GM15510 (cell line): ENCODE data around the gene GSTM2.
A peak's percentile ranks its signal among the peaks of the same experiment; 100 is the strongest.

Source experiments
- POLR2A ChIP-seq: IDR thresholded peaks from 3 replicates; pipeline ENCODE4 v1.6.1; 2011; ENCODE audit warnings: borderline replicate concordance; ENCODE audit not compliant: insufficient read length; ENCODE audit errors: extremely low read depth

Gene GSTM2

DNA sequence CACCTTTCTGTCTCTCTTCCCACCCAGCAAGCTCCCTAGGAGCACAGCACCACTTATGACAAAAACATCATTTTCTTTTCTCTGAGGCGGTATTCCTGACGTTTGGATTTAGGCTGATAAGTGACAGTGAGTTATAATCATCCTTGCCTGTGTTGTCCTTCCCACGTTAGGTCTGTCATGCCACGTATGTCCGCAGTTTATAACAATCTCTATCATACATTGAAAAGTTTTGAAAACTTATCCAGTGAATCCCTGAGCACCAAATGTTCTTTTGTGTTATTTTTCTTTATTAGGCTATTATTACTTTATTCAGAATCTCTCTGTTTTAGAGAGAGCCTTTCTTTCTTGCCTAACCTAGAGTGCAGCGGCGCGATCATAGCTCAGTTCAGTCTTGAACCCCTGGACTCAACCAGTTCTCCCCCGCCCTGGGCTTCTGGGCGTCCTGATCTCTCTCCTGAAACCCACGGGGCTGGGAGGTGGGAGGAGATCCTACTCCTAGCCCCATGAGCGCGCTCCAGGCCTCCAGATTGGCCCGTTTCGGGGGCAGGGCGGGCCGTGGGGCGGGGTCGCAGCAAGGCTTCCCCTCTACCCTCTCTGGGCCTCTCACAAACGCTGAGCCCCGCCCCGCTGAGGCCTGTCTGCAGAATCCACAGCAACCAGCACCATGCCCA is at the start of gene GSTM2:
Gene GSTM2, plus strand, starts transcription at position 606 of the 671 bp plus-strand sequence. Its CDS starts 59 bp downstream, at position 665.
- TF ChIP-seq POLR2A = no peak

DNA sequence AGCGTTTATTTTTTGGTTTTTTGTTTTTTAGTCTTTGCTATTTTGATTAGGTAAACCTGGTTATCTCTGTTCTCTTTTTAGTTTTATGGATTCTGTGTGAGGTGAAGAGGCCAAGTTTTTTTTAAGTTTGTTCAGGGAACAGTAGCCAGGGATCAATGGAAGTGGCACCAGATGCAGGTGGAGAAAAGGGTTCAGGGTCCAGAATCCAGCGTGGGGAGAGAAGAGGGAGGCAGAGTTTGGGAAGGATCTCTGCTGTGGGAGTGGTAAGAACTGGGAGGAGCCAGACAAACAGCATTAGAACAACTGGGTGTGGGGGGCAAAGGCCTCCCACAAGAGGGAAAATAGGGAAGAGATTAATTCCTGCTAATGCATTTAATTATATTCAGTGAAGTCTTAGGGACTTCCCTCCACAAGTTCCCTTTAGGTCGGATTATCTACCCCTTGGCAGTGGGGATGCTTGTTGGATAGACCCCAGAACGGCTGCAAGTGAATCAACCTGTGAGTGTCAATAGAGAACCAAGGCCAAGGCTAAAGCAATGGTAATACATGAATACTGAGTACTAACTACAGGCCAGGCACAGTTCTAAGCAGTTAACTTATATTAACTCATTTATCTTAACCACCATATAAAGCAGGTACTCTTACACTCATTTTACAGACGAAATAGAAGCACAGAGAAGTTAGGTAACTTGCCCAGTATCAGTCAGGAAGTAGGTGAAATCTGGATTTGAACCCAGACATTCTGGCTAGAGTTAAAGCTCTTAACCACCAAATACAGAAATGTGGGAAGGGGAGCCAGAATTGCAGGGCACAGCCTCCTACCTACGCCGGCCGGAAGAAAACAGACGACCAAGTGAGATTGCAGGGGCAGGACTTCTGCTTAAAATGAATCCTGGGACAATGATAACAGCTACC is 48.9 kb upstream of the GSTM2 start:
- TF ChIP-seq POLR2A = no peak

DNA sequence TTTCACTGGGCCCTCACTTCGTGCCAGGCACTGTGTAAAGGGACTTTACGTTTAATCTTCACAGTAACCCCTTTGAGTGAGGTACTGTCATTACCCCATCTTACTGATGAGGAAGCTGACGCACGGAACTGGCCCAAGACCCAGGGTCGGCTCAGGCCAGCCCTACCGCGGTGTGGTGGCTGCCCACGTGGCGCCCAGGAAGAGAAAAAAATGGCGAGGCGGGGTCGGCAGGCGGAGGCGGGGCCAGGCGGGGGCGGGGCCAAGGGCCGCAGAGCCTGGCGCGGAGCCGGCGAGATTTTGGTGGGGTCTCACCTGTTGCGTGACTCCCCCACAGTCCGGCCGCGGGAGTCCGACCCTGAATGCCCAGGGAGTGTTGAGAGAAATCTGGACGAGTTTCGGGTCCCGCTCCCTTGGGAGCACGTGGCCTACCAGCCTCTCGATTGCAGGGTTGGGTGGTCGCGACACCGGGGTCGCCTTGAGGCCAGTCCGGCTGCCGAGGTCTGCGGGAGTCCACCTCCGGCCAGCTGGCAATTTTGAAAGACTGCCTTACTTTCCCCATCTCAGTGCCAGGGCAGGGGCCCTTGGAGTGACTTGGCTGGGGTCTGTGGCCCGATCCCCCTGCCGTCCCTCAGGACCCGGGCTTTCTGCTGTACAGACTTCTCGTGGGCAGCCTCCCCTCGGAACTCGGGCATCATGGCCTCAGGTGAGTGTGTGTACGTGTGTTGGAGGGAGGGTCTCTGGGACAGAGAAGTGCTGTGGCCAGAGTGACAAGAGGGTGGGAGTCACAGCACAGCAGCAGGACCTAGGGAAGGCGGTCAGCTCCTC is 48.1 kb upstream of the GSTM2 start, which contains the start of the genes AMPD2 and GNAT2:
Gene AMPD2, plus strand, starts transcription at position 262 of the 825 bp plus-strand sequence. CDS start 1,339 bp downstream, outside the sequence.
Gene GNAT2, minus strand, starts transcription at position 41 of the 825 bp plus-strand sequence. CDS start 6,746 bp downstream, outside the sequence.
- peak; percentile 80 for TF ChIP-seq POLR2A

DNA sequence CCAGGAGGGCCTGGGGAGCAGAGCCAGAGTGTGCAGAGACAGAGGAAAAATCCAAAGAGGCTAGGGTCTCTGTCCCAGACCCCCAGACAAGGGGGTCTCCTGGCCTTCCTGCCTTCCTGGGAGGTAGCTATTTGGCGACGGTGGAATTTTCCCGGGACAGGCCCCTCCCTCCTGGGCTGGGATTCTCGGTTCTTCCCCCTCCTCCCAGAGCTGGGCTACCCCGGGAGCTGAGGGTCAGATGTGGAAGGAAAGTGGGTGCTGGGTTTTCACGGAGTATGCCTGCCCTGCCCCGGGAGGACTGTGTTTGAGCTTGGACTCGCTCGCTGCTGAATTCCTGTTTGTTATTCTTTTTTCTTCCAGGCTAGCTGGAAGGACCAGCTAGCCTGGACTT is 47.5 kb upstream of the GSTM2 start:
- TF ChIP-seq POLR2A = no peak

DNA sequence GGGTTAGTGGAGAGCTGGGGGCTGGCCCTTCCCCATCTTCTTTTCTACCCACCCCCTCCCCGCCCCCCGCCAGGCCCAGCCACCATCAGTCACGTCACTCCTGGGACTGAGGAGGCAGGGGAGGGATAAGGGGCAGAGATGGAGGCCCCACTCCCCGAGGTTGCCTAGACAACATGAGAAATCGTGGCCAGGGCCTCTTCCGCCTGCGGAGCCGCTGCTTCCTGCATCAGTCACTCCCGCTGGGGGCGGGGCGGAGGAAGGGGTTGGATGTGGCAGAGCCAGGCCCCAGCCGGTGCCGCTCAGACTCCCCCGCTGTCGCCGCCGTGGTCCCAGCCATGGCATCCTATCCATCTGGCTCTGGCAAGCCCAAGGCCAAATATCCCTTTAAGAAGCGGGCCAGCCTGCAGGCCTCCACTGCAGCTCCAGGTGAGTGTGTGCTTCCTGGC is 47.0 kb upstream of the GSTM2 start:
- TF ChIP-seq POLR2A = peak; percentile 32

DNA sequence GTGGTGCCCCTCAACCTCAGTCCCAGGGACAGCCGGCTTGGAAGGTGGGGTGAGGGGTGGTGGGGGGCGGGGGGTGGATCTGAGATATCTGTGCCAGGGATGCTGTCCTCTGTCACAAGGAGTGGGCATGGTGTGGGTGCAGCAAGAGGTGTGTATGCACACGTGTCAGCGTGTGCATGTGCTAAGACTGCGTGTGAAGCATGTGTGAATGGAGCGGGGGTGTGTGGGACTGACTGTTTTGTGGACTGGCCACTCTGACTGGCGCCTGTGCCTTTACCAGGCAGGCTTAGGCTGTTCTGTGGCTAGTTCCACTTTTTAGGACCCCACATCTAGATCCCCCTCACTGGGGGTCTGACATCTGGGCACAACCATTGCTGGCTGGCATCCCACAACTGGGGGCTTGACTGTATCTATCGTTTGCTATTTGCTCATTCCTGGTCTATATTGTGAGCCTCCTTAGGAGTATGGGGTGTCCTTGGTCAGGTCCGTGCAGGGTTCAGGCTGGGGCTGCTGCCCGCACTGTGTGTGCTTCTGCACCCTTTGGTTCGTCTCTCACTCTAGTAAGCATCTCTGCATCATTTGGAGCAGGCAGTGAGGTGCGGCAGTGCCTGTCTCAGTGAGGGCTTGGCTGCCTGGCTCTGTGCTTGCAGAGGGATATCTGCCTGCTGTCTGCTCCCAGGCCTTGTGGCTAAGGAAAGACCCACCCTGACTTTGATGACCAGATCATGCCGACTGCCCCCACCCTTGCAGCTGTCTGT is 46.3 kb upstream of the GSTM2 start:
- TF ChIP-seq POLR2A = no peak

DNA sequence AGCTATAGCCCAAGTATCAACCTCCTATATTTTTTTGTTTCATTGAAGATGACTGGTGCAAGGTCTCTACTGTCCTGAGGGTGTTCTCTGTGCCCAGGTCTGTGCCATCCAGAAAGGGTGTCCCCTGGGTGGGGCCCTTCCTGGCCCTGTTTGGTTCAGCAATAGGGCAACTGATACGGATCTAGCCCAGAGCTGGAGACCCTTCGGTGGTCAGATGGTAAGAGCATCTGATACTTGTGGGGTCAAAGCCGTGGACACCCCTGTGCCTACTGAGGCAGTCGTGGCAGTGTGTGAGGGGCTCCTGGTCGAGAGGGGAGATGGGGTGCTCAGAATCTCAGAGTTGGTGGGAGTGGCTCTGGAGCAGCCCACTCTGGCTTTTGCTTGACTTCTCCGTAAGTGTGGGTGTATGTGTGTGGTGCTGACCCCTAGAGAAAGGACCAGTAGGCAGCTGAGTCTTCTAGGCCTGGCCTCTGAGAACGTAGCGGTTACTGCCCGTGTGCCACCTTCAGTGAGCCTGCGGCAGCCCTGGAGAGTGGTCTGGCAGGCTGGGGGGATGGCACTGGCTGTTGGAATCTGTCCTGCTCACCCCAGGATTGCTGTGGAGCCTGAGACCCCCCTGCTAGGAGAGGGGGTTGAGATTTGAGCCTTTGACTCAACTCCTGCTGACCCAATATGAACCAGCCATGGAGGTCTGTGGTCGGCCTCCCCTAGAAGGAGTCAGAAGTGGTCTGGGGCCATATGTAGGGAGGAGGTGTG is 45.5 kb upstream of the GSTM2 start:
- TF ChIP-seq POLR2A = no peak

DNA sequence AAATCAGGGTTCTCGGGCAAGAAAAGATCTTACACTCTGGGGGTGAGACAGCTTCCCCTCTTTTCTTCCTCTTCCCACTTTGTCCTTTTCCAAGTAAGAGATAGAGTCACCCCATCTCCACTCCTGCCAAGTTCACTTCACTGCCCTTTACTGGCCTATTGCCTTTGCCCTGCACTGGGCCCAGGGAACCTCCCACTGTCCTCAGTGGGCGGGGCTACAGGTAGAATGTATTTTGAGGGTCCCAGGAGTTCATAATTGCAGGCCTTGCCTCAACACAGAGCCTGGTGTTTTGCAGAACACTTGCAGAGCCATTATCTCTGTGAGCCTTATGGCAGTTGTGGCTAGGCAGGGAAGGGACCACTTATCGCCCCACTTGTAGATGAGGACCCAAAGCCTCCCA is 45.0 kb upstream of the GSTM2 start:
- no peak for TF ChIP-seq POLR2A

DNA sequence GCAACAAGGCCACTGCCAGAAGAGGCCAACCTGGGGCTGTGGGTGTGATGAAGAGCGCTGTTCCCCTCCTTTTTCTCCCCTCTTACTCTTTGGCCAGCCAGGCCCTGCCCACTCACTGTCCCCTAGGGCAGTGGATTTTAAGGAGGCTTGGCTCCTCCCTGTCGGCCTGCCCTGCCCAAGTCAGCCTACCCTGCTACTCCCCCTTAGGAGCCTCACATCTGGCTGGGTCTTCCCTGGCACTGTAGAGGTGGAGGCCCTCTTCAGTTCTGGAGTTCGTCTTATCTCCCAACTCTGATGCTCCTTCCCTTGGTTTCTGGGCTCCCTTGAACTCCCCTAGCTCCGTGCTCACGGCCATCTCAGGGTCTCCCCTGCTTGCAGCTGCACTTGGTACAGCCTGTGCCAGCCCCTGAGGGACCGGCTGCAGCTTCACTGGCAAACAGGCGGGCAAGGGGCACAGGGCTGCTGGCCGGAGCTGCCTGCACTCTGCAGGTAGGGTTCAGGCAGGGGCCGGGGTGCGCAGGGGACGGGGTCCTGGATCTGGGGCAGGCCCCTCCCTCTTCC is 44.2 kb upstream of the GSTM2 start:
- no peak for TF ChIP-seq POLR2A

DNA sequence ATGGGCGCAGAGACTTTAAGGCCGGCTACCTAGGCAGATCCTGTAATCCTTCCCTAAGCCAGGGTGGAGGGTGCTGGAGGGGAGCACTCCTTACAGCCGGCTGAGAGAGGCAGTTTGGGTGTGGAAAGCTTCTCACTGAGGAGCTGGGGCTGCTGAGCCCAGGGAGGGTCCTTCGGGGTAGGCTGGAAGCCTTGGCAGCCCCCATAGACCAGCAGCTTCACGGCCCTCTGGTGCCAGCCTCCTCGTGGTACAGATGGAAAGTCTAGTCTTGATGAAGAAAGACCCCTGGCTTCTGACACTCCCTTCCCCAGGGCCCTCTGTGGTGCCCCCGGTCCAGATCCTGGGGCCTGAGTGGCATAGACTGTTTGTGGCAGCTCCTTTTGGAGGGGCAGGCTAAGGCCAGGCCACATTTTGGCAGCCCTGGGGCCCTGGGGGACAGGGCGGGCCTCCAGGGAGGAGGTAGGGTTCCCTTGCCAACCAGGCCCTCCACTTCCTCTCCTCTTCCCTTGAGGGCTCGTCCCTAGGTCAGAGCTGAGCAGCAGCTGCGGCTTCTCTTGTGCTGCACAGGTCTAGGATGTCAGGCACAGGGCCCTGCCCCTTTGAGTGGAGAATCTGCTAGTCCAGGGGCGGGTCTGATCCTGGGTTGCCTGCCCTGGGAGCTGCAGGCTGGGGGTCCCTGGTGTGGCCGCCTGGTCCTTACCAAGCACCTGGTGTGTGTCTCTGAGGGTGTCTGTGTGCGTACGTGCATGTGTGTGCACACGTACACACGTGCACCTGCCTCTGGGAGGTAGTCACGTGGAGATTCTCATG is 43.5 kb upstream of the GSTM2 start:
- TF ChIP-seq POLR2A = no peak

DNA sequence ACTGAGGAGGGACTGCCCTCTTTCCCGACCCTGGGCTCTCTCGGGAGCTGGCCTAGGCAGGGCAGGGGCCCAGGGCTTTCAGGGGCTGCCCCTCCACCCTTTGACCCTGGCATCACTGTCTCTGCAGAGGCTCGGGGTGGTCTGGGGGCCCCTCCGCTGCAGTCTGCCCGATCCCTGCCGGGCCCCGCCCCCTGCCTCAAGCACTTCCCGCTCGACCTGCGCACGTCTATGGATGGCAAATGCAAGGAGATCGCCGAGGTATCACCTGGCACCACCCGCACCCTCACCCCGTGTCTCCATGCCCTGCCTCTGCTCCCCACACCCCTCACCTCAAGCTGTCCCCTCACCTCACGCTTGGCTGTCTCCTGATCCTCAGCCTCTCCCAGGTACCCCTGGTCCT is 42.7 kb upstream of the GSTM2 start:
- TF ChIP-seq POLR2A = no peak
